PC-3 (cell line): ENCODE data around the gene PRR15L. TPM values are rescaled to one million over a fixed set of nuclear protein-coding genes. Genes with fewer than 3 reads are reported as not detected.

Experiments used
- ATAC-seq: fragments of 200-7000 bp; cut with Tn5 transposase; 2 replicates; pipeline ENCODE4 v1.9.1; 2020; ENCODE audit warnings: mild to moderate bottlenecking, moderate library complexity
- BruUV-seq: library from RNA; stranded (reverse); fragments of 400-500 nt; replicated peaks from 2 replicates; lab custom pipeline; 2021; lab: Mats Ljungman, UMichigan
- CTCF ChIA-PET: fragments of 300-600 bp; sonication (Branson Sonifier 250); formaldehyde crosslinking; loops from one replicate; lab custom pipeline; 2022; ENCODE audit warnings: antibody characterized with exemption; lab: Charles Lee
- POLR2A ChIA-PET: fragments of 300-600 bp; sonication (Branson Sonifier 250); formaldehyde crosslinking; loops from one replicate; lab custom pipeline; 2022; ENCODE audit warnings: antibody characterized with exemption; ENCODE audit not compliant: unreplicated experiment; lab: Charles Lee
- DNase-seq: peaks from one replicate; pipeline ENCODE4 v3.0.0-alpha.2; 2015
- H2AFZ ChIP-seq: fragments of 300-600 bp; sonication (generic); 2 replicates; pipeline ENCODE4 v1.6.0; 2016; ENCODE audit warnings: antibody characterized with exemption, low read length
- H3F3A ChIP-seq: fragments of 300-600 bp; sonication (generic); one replicate; pipeline ENCODE4 v1.6.0; 2017; ENCODE audit warnings: antibody characterized with exemption, low read length, control low read depth, mild to moderate bottlenecking; ENCODE audit not compliant: unreplicated experiment
- H3K27ac ChIP-seq: fragments of 300-600 bp; sonication (generic); 2 replicates; pipeline ENCODE4 v1.5.1; 2016; ENCODE audit warnings: mild to moderate bottlenecking, low read length
- H3K27me3 ChIP-seq: fragments of 300-600 bp; sonication (generic); 2 replicates; pipeline ENCODE4 v1.6.1; 2016; ENCODE audit warnings: low read length, mixed read lengths
- H3K36me3 ChIP-seq: fragments of 300-600 bp; sonication (generic); 2 replicates; pipeline ENCODE4 v1.6.1; 2016; ENCODE audit warnings: low read depth, mixed run types, low read length, mixed read lengths
- H3K4me1 ChIP-seq: fragments of 300-600 bp; sonication (generic); 2 replicates; pipeline ENCODE4 v1.5.1; 2016; ENCODE audit warnings: low read length; ENCODE audit not compliant: insufficient read depth
- H3K4me2 ChIP-seq: fragments of 300-600 bp; sonication (generic); 2 replicates; pipeline ENCODE4 v1.6.0; 2016; ENCODE audit warnings: low read length
- H3K4me3 ChIP-seq: fragments of 300-600 bp; sonication (generic); 2 replicates; pipeline ENCODE4 v1.5.1; 2016; ENCODE audit warnings: mild to moderate bottlenecking, low read length, mixed read lengths
- H3K79me2 ChIP-seq: fragments of 300-600 bp; sonication (generic); 2 replicates; pipeline ENCODE4 v1.6.1; 2017; ENCODE audit warnings: low read length, mixed read lengths
- H3K9ac ChIP-seq: fragments of 300-600 bp; sonication (generic); 2 replicates; pipeline ENCODE4 v1.6.0; 2016; ENCODE audit warnings: mild to moderate bottlenecking, low read length
- H3K9me2 ChIP-seq: fragments of 300-600 bp; sonication (generic); replicated peaks from 2 replicates; pipeline ENCODE4 v1.6.1; 2016; ENCODE audit warnings: mixed run types, low read length, mixed read lengths
- H3K9me3 ChIP-seq: fragments of 300-600 bp; sonication (generic); 2 replicates; pipeline ENCODE4 v1.6.1; 2016; ENCODE audit warnings: low read length, mixed read lengths
- H4K20me1 ChIP-seq: fragments of 300-600 bp; sonication (generic); 2 replicates; pipeline ENCODE4 v1.6.1; 2016; ENCODE audit warnings: low read length, mixed read lengths
- EZH2 ChIP-seq: fragments of 300-600 bp; sonication (generic); IDR thresholded peaks from one replicate; pipeline ENCODE4 v1.6.1; 2017; ENCODE audit warnings: antibody characterized with exemption, mild to moderate bottlenecking, low read length; ENCODE audit not compliant: unreplicated experiment
- EZH2phosphoT487 ChIP-seq: fragments of 300-600 bp; sonication (generic); IDR thresholded peaks from 2 replicates; pipeline ENCODE4 v1.6.1; 2018; ENCODE audit warnings: mild to moderate bottlenecking, antibody characterized with exemption, low read length, borderline replicate concordance
- intact Hi-C: fragments of 100-400 bp; cut with micrococcal nuclease; formaldehyde crosslinking; loops from 2 replicates; pipeline ENCODE4 v1.9.0; 2023
- total RNA-seq: library from RNA; depleted of rRNA; stranded (reverse); fragments of >200 nt; gene quantifications from 2 replicates; pipeline ENCODE4 v1.2.3, GENCODE V29; 2014
- TF ChIP-seq, protein P1 (sequence below): fragments of 300-600 bp; sonication (generic); conservative IDR thresholded peaks from 2 replicates; pipeline ENCODE4 v1.5.1; 2017; ENCODE audit warnings: antibody characterized with exemption, low read depth, mild to moderate bottlenecking, low read length

PRR15L gene
- total RNA-seq, 1 experiment from 2014 or later = 6.0 TPM

DNA sequence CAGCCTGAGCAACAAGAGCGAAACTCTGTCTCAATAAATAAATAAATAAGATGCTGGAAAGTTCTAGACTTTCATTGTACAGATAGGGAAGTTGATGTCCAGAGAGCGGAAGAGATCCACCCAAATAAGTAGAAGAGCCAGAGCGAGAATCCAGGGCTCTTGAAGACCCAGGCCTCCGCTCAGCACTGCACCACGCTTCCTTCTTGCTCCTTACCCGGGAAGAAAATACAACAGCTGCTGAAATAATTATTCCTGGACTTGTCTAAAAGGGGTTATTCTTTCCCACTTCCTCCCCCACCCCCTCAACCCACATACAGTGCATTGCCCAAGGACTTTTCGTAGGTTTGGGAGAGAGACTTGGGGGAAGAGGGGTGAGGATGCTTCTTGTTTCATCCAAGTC lies 39.9 kb upstream of the PRR15L start:
- Histone ChIP-seq H3K36me3 (no peaks in the 10 kb centered on the region), H2AFZ (no peak overlapping the region), H4K20me1 (no peaks in the 10 kb centered on the region), H3F3A (no peaks in the 10 kb centered on the region), H3K27ac (no peak overlapping the region), H3K9me3 (no peaks in the 10 kb centered on the region), H3K4me3 (no peak overlapping the region), H3K79me2 (no peaks in the 10 kb centered on the region), H3K27me3 (no peaks in the 10 kb centered on the region), H3K9ac (no peak overlapping the region), H3K4me1 (peaks cover 24% of the 10 kb centered on the region), H3K9me2 (no peaks in the 10 kb centered on the region), H3K4me2 (no peak overlapping the region)
- ChIA-PET POLR2A (interaction anchor here (0.6 kb wide), 1 partner anchor 27 kb away, joined by 5 read pairs; no protein-coding TSS in a partner anchor), CTCF (no interaction called here)
- no TSS peak for BruUV-seq
- ATAC-seq (no peak), DNase-seq (no peak)
- TF ChIP-seq EZH2 (no peak), EZH2phosphoT487 (no peak)
- TF ChIP-seq, protein P1, sequence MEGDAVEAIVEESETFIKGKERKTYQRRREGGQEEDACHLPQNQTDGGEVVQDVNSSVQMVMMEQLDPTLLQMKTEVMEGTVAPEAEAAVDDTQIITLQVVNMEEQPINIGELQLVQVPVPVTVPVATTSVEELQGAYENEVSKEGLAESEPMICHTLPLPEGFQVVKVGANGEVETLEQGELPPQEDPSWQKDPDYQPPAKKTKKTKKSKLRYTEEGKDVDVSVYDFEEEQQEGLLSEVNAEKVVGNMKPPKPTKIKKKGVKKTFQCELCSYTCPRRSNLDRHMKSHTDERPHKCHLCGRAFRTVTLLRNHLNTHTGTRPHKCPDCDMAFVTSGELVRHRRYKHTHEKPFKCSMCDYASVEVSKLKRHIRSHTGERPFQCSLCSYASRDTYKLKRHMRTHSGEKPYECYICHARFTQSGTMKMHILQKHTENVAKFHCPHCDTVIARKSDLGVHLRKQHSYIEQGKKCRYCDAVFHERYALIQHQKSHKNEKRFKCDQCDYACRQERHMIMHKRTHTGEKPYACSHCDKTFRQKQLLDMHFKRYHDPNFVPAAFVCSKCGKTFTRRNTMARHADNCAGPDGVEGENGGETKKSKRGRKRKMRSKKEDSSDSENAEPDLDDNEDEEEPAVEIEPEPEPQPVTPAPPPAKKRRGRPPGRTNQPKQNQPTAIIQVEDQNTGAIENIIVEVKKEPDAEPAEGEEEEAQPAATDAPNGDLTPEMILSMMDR = no peak
- intact Hi-C loops = no loop called here

DNA sequence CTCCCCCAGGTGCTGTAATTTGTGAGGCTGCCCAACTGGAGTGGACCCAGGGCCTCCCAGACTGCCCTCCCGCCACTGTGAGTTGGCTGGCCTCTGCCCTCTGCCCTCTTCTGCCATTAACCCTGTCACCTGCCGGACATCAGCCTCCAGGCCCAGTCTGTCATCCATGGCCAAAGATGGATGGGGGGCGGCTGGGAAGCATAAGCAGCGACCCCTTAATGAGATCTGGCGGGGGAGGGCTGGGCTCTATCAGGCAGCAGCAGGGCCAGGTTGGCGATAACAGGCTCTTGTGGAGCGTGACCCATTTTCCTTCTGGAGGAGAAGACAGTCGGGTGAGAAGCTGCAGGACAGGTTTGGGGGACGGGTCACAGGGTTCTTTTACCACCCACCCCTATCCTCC lies 38.5 kb upstream of the PRR15L start:
- Histone ChIP-seq H3K27me3 (no peaks in the 10 kb centered on the region), H3K79me2 (no peaks in the 10 kb centered on the region), H3K4me3 (no peak overlapping the region), H3K36me3 (no peaks in the 10 kb centered on the region), H3K4me2 (no peak overlapping the region), H4K20me1 (no peaks in the 10 kb centered on the region), H3K4me1 (peaks cover 14% of the 10 kb centered on the region; the same call in 1 of the 2 replicates), H2AFZ (no peak overlapping the region), H3K9me3 (no peaks in the 10 kb centered on the region), H3K9me2 (no peaks in the 10 kb centered on the region), H3K27ac (no peak overlapping the region), H3K9ac (no peak overlapping the region), H3F3A (no peaks in the 10 kb centered on the region)
- ChIA-PET CTCF (no interaction called here), POLR2A (no interaction called here)
- intact Hi-C loops = no loop called here
- BruUV-seq = no TSS peak
- TF ChIP-seq EZH2phosphoT487 (no peak), EZH2 (no peak)
- TF ChIP-seq, protein P1 = no peak
- ATAC-seq = no peak
- no peak for DNase-seq

GRCh38 chr17:47995241-47995935 lies 37.7 kb upstream of the PRR15L start:
- CTCF ChIA-PET = no interaction called here
- no peak for ATAC-seq
- intact Hi-C loops = no loop called here

More at GRCh38 chr17:47995241-47995935, 37.7 kb upstream of the PRR15L start:
- Histone ChIP-seq H3K9me2 (no peaks in the 10 kb centered on the region), H3F3A (no peaks in the 10 kb centered on the region), H3K9ac (no peak overlapping the region), H3K4me1 (peaks cover 14% of the 10 kb centered on the region; the same call in 1 of the 2 replicates), H2AFZ (no peak overlapping the region), H3K79me2 (no peaks in the 10 kb centered on the region), H3K9me3 (no peaks in the 10 kb centered on the region), H3K27me3 (no peaks in the 10 kb centered on the region), H4K20me1 (no peaks in the 10 kb centered on the region), H3K36me3 (no peaks in the 10 kb centered on the region), H3K4me2 (no peak overlapping the region), H3K4me3 (no peak overlapping the region), H3K27ac (no peak overlapping the region)
- TF ChIP-seq EZH2 = no peak
- TF ChIP-seq EZH2phosphoT487 = no peak
- TF ChIP-seq, protein P1 = no peak
- POLR2A ChIA-PET = no interaction called here
- no TSS peak for BruUV-seq
- no peak for DNase-seq
